Lower leg skin (tissue), 4 donors: ENCODE data around the gene UBE2QL1. TPM values are rescaled to one million over a fixed set of nuclear protein-coding genes. Genes with fewer than 3 reads are reported as not detected.

Experiments
- DNase-seq, 2 donors: peaks; one replicate each; pipeline ENCODE4 v3.0.0-alpha.2; 2019; ENCODE audit warnings: low spot score in 2 of 2
- H3K4me3 ChIP-seq: fragments of 200-600 bp; sonication (generic); 2 replicates; pipeline ENCODE4 v1.5.1; 2017; ENCODE audit warnings: mild to moderate bottlenecking, low read depth; ENCODE audit not compliant: poor library complexity, severe bottlenecking
- POLR2A ChIP-seq, 2 donors: fragments of 450-650 bp; IDR thresholded peaks; one replicate each; pipeline ENCODE4 v1.6.1; 2016 to 2017; ENCODE audit warnings: antibody characterized with exemption in 2 of 2, mild to moderate bottlenecking in 1 of 2, moderate library complexity in 1 of 2
- WGBS, 2 donors: methylation state at CpG; one replicate each; pipeline ENCODE4 v1.1.5; 2018; 5-methylcytosine and 5-hydroxymethylcytosine counted together
- intact Hi-C: fragments of 100-400 bp; cut with DNase I; formaldehyde crosslinking; loops from one replicate; pipeline ENCODE4 v1.15.0; 2023; ENCODE audit warnings: low total_unique reads
- total RNA-seq, 4 donors: library from RNA; depleted of rRNA; stranded (reverse); fragments of >200 nt; gene quantifications; one replicate each; pipeline ENCODE4 v1.1.0, GENCODE V29; 2016
- TF ChIP-seq, protein P1 (sequence below), 3 donors: fragments of 450-650 bp; IDR thresholded peaks; one replicate each; pipeline ENCODE4 v1.5.1; 2016; ENCODE audit warnings: antibody characterized with exemption in 3 of 3, mild to moderate bottlenecking in 3 of 3, moderate library complexity in 2 of 3

The UBE2QL1 gene
- total RNA-seq, 4 donors from 2014 or later, result 0.72 to 3.4 (median 1.3) TPM

GRCh38 chr5:6497262-6497661, 48.6 kb downstream of the UBE2QL1 start:
- TF ChIP-seq, protein P1, sequence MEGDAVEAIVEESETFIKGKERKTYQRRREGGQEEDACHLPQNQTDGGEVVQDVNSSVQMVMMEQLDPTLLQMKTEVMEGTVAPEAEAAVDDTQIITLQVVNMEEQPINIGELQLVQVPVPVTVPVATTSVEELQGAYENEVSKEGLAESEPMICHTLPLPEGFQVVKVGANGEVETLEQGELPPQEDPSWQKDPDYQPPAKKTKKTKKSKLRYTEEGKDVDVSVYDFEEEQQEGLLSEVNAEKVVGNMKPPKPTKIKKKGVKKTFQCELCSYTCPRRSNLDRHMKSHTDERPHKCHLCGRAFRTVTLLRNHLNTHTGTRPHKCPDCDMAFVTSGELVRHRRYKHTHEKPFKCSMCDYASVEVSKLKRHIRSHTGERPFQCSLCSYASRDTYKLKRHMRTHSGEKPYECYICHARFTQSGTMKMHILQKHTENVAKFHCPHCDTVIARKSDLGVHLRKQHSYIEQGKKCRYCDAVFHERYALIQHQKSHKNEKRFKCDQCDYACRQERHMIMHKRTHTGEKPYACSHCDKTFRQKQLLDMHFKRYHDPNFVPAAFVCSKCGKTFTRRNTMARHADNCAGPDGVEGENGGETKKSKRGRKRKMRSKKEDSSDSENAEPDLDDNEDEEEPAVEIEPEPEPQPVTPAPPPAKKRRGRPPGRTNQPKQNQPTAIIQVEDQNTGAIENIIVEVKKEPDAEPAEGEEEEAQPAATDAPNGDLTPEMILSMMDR (IDR thresholded peaks at IDR 0.05), result no peak
- TF ChIP-seq POLR2A (IDR thresholded peaks at IDR 0.05), result no peak
- intact Hi-C loops, result loop anchor here (2.0 kb wide), 1 partner anchor 52 kb away; no protein-coding TSS in a partner anchor
- WGBS, 2 donors, result 54 to 74% methylated on average over 1 of the region's 1 CpG
- H3K4me3 ChIP-seq, result no peak overlapping the region
- DNase-seq, result peak in 1 of 2 donors; percentile 4

GRCh38 chr5:6498968-6499367, 50.3 kb downstream of the UBE2QL1 start:
- intact Hi-C loops, result no loop called here
- TF ChIP-seq, protein P1 (IDR thresholded peaks at IDR 0.05), result no peak
- no peak for TF ChIP-seq POLR2A (IDR thresholded peaks at IDR 0.05)
- DNase-seq, result no peak
- no peak overlapping the region for H3K4me3 ChIP-seq
- WGBS, 2 donors, result 41 to 50% methylated on average over 4 of the region's 4 CpGs

DNA sequence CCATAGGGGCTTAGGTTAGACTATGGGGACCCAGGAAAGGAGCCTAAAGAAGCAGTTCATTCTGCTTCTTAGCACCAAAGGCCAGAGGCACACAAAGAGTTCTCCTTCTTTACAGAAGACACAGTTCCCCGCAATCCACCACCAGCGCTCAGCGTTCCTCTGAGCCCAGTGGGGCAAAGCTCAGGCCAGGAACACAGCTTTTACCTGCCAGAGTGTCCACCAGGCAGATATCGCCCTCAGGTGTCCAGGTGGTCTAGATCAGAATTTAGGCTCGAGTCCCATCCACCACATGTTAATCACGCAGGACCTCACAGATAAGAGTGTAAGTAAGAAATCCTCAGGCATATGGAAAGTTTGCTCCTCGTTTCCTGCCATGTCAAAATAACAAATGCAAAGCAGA, 53.0 kb downstream of the UBE2QL1 start:
- TF ChIP-seq, protein P1 (IDR thresholded peaks at IDR 0.05), result no peak
- TF ChIP-seq POLR2A (IDR thresholded peaks at IDR 0.05), result no peak
- H3K4me3 ChIP-seq, result no peak overlapping the region
- DNase-seq, result peak in 1 of 2 donors; percentile 17
- intact Hi-C loops, result no loop called here
- 74 to 77% methylated on average over 7 of the region's 7 CpGs for WGBS, 2 donors

- TF ChIP-seq, protein P1 (IDR thresholded peaks at IDR 0.05), result no peak
- no peak for TF ChIP-seq POLR2A (IDR thresholded peaks at IDR 0.05)
- intact Hi-C loops, result no loop called here
- peak in 1 of 2 donors; percentile 42 for DNase-seq
- no peak overlapping the region for H3K4me3 ChIP-seq
- 90% methylated on average over 4 of the region's 4 CpGs for WGBS, 2 donors
These were observed 53.8 kb downstream of the UBE2QL1 start for GRCh38 chr5:6502421-6502820.

GRCh38 chr5:6503342-6503741, 54.7 kb downstream of the UBE2QL1 start:
- DNase-seq, result peak in 1 of 2 donors; percentile 13
- 86 to 92% methylated on average over 4 of the region's 4 CpGs for WGBS, 2 donors
- H3K4me3 ChIP-seq, result no peak overlapping the region
- intact Hi-C loops, result no loop called here
- TF ChIP-seq, protein P1 (IDR thresholded peaks at IDR 0.05), result no peak
- TF ChIP-seq POLR2A (IDR thresholded peaks at IDR 0.05), result no peak
